ENCODE results near the gene TBC1D7.

- TF ChIP-seq FOXJ3 (CRISPR knock-in tag; IDR thresholded peaks at IDR 0.05) (no peak), EP300 (IDR thresholded peaks at IDR 0.05; ENCODE audit: borderline replicate concordance in 1 of 2, low read depth in 1 of 2, low read length in 1 of 2) (no peak), POLR2AphosphoS5 (IDR thresholded peaks at IDR 0.05; ENCODE audit: low read depth, low read length) (no peak), MAX (IDR thresholded peaks at IDR 0.05; ENCODE audit: low read depth) (no peak), FOXM1 (IDR thresholded peaks at IDR 0.05; ENCODE audit: low read depth) (no peak), REST (IDR thresholded peaks at IDR 0.05; ENCODE audit: low read depth, low read length) (no peak), RXRA (IDR thresholded peaks at IDR 0.05; ENCODE audit: borderline replicate concordance, low read depth) (no peak), YY1 (IDR thresholded peaks at IDR 0.05; ENCODE audit: low read depth) (no peak), USF1 (IDR thresholded peaks at IDR 0.05; ENCODE audit: borderline replicate concordance, low read depth) (no peak), CTCF (IDR thresholded peaks at IDR 0.05) (no peak), CHD2 (IDR thresholded peaks at IDR 0.05; ENCODE audit: low read length, partially characterized antibody) (no peak), EZH2phosphoT487 (IDR thresholded peaks at IDR 0.05; ENCODE audit: borderline replicate concordance, low read depth) (no peak)
Measured at GRCh38 chr6:13302291-13302690, 26.0 kb downstream of the TBC1D7 start.

All from SK-N-SH (cell line).